ENCODE measurements around the gene ZBTB20. TPM values are rescaled to one million over a fixed set of nuclear protein-coding genes. Genes with fewer than 3 reads are reported as not detected.
"Not testable (repeated sequence)": the region's sequence is repeated elsewhere in the genome, so short reads cannot be mapped to it uniquely, and the experiment has no call there.

The ZBTB20 gene
- total RNA-seq, 1 experiment from 2014 or later: 7.7 TPM

DNA sequence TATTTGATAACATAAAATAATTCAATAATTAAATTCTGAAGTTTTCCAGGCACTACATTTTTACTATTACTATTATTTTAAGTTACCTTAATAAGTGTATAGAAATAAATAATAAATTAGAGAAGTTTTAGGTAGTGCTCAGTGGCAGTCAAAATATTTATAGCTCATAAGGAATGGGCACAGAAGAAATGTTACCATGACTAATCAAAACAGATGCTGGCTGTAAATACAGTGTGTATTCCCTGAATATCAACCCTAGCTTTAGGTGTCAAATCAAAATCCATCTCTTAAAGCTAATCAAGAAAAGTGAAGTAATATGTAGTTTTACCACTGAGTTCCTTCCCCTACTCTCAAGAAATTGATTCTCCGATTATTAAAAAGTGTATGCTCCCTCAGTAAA lies 35.5 kb downstream of the ZBTB20 start:
- Histone ChIP-seq H3K27me3 (no peaks in the 10 kb centered on the region), H3K36me3 (no peaks in the 10 kb centered on the region), H3K9me3 (replicated peaks) (no peaks in the 10 kb centered on the region), H3K4me3 (no peak overlapping the region), H3K4me1 (peaks cover 32% of the 10 kb centered on the region), H3K27ac (peak overlapping the region; percentile 91)
- peak in 1 of 2 experiments; percentile 68 for DNase-seq

- no peak overlapping the region for H3K4me3 ChIP-seq
- no peaks in the 10 kb centered on the region for H3K9me3 ChIP-seq (replicated peaks)
- DNase-seq: no peak
- H3K27ac ChIP-seq: peak overlapping the region; percentile 91
- H3K36me3 ChIP-seq: no peaks in the 10 kb centered on the region
- H3K4me1 ChIP-seq: peaks cover 32% of the 10 kb centered on the region
- H3K27me3 ChIP-seq: no peaks in the 10 kb centered on the region
These were observed 36.3 kb downstream of the ZBTB20 start for GRCh38 chr3:115110830-115111229.

DNA sequence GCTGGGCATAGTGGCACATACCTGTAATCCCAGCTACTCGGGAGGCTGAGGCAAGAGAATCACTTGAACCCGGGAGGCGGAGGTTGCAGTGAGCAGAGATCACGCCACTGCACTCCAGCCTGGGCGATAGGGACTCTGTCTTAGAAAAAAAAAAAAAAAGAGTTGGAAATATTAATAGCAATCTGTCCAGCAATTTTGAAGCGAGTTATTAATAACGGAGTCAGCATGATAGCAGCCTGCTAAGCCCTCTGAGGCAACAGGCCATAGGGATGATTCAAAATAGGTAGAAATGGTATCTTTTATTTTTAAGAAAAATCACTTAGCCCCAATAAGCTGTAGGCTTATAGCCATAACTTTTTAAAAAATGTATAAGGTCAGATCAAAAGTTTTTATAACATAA lies 37.0 kb downstream of the ZBTB20 start:
- DNase-seq; H3K9me3 ChIP-seq (replicated peaks); H3K27ac ChIP-seq; H3K36me3 ChIP-seq; H3K27me3 ChIP-seq; H3K4me3 ChIP-seq: not testable (repeated sequence)
- H3K4me1 ChIP-seq: peaks cover 32% of the 10 kb centered on the region

- no peak for DNase-seq
- H3K36me3 ChIP-seq: no peaks in the 10 kb centered on the region
- H3K9me3 ChIP-seq (replicated peaks): no peaks in the 10 kb centered on the region
- peaks cover 27% of the 10 kb centered on the region for H3K4me1 ChIP-seq
- no peak overlapping the region for H3K4me3 ChIP-seq
- H3K27me3 ChIP-seq: no peaks in the 10 kb centered on the region
- H3K27ac ChIP-seq: no peak overlapping the region
These were observed 38.5 kb downstream of the ZBTB20 start for GRCh38 chr3:115108614-115109013.

DNA sequence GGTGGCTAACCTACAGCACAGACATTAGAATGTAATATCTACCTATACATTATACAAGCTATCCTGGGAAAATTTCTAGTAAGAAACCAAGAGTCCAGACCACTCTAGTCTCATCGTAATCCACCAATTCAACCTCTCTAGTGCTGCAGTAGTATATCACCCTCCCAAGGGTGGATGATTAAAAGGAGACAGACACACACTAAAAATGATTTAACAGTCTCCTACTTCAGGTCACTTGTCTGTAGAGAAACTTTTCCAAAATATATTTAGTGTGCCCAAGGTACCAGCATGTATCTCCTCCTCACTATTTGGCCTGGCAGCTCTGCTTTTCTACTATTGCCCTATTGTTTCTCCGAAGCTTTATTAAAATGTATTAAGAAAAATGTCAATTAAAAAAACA lies 45.0 kb downstream of the ZBTB20 start:
- Histone ChIP-seq H3K4me3 (no peak overlapping the region), H3K9me3 (replicated peaks) (no peaks in the 10 kb centered on the region), H3K27ac (no peak overlapping the region), H3K4me1 (peaks cover 4% of the 10 kb centered on the region), H3K36me3 (no peaks in the 10 kb centered on the region), H3K27me3 (no peaks in the 10 kb centered on the region)
- no peak for DNase-seq

- Histone ChIP-seq H3K27me3 (no peaks in the 10 kb centered on the region), H3K9me3 (replicated peaks) (no peaks in the 10 kb centered on the region), H3K27ac (no peak overlapping the region; the same call in 1 of the 2 replicates), H3K4me1 (peaks cover 4% of the 10 kb centered on the region), H3K36me3 (no peaks in the 10 kb centered on the region), H3K4me3 (peak overlapping the region; percentile 57)
- peak in 1 of 2 experiments; percentile 20 for DNase-seq
These were observed 46.3 kb downstream of the ZBTB20 start for GRCh38 chr3:115100806-115101205.

DNA sequence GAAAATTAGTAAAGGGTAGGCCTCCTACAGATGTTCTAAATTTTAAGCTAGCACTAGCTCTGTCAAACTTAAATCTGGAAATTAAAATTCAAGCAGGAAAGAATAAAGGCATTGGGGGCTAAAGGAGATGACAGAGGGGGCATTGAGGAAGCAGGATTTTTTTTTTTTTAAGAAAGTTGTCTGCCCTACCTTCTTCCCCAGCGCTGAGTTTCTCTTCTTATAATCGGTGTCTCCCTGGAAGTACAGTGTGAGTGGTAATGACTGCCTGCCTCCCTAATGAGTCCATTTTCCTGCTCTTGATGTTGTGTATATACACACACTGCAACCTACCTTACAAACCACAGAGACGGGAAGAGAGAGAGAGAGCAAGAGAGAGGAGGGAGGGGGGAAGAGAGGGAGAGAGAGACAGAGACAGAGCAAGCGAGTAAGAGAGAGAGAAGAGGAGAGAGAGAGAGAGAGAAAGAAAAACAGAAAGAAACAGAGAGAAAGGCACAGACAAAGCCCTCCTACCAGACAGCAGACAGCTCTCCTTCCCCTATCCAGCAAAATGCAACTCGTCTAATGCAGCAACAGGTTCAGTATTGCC lies 47.0 kb downstream of the ZBTB20 start:
- DNase-seq: peak; percentile 57 to 81
- peak overlapping the region; percentile 46 for H3K27ac ChIP-seq

DNA sequence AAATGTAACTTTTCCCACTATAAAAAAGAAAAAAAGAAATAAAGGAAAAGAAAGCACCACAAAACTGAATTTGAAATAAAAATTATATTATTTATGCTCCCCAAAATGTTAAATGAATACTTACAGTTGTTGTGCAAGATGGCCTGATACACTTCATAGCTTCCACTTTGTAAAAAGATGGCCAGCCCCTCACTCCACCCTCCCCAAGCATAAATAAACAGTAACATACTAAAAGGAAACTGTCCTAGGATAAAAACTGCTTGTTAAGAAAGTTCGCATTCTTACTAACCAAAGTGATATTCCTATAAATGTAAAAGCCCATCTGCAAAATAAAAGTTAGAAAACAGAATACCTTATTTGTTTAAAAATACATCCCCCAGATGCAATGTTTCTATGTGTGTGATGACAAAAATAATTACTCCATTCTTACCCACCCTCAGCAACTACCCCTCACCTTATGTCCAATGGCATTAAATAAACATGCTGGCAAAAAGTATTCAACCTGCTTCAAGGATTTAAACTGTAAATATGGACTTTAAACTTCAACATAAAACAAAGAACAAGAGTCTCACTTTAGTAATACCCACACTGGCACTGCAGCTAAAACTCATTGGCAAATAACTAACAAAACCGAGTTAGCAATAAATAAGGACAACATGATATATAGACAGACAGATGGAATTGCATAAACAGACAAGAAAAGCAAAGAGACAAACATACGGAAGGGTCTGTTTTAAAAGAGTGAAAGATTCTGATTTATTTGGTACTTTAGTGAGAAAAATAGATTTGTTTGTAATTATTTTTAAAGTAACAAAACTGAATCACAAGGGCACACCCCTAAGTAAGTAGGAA lies 47.7 kb downstream of the ZBTB20 start:
- peak overlapping the region; percentile 46 for H3K27ac ChIP-seq

More for the DNA sequence above, 47.0 kb downstream of the ZBTB20 start:
- no peaks in the 10 kb centered on the region for H3K36me3 ChIP-seq
- no peaks in the 10 kb centered on the region for H3K27me3 ChIP-seq
- peak overlapping the region; percentile 57 for H3K4me3 ChIP-seq
- peaks cover 4% of the 10 kb centered on the region for H3K4me1 ChIP-seq
- no peaks in the 10 kb centered on the region for H3K9me3 ChIP-seq (replicated peaks)

GRCh38 chr3:115098354-115099073 lies 48.6 kb downstream of the ZBTB20 start:
- Histone ChIP-seq H3K27me3 (no peaks in the 10 kb centered on the region), H3K4me3 (no peak overlapping the region), H3K4me1 (peaks cover 4% of the 10 kb centered on the region), H3K36me3 (no peaks in the 10 kb centered on the region), H3K27ac (no peak overlapping the region), H3K9me3 (replicated peaks) (no peaks in the 10 kb centered on the region)
- DNase-seq: no peak

More for the DNA sequence above, 47.7 kb downstream of the ZBTB20 start:
- Histone ChIP-seq H3K4me1 (peaks cover 4% of the 10 kb centered on the region), H3K9me3 (replicated peaks) (no peaks in the 10 kb centered on the region), H3K36me3 (no peaks in the 10 kb centered on the region), H3K4me3 (peak overlapping the region; percentile 57), H3K27me3 (no peaks in the 10 kb centered on the region)
- DNase-seq: peak in 1 of 2 experiments; percentile 18

DNA sequence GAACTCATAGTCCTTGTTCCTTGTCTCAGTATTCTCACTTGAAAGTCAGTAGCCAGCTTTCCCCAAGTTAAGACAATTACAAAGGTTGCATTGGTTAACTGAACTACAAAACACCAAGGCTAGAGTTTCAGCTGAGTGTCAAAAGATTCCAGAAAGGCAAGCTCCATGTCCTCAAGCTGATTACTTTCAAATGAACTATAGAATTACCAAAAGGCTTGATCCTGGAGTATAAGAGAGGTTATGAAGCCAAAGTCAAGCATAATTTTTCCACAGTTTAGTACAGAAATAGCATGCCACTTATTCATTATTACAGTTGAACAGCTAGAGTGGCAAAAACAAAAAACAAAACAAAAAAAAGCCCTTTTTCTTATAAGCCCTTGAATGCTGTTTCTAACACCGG lies 51.9 kb downstream of the ZBTB20 start:
- Histone ChIP-seq H3K27ac (no peak overlapping the region), H3K36me3 (no peaks in the 10 kb centered on the region), H3K27me3 (no peaks in the 10 kb centered on the region), H3K9me3 (replicated peaks) (no peaks in the 10 kb centered on the region), H3K4me1 (peaks cover 3% of the 10 kb centered on the region; the same call in 1 of the 2 replicates), H3K4me3 (no peak overlapping the region)
- no peak for DNase-seq

DNA sequence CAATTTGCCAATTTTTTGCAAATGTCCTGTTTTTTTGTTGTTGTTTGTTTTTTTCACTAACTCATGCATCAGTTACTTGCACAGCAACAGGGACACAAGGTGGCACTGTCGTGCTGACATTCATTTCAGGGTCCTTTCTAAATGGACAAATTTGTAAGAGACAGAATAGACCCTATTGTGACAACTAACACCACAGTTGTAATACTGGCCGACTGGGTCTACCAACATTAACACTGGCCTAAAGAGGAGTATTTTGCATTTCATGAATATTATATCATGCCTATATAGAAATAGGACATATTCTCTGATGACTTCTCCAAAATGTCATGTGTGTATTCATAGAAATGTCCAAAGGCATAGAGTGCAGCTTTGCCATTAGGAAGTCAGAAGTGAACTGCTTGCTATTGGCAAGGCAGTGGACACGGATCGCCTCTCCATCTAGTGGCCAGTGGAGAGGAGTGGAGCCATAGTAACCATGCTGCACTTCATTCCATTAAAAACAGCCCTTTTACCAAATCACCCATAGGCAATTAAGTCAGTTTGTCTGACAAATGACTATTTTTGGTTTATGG lies 54.8 kb downstream of the ZBTB20 start:
- Histone ChIP-seq H3K9me3 (replicated peaks) (no peaks in the 10 kb centered on the region), H3K4me3 (no peak overlapping the region), H3K36me3 (no peaks in the 10 kb centered on the region), H3K4me1 (0 out of 2 replicates have a peak, but pooled peaks cover 3% of the 10 kb centered on the region), H3K27ac (no peak overlapping the region), H3K27me3 (no peaks in the 10 kb centered on the region)
- peak; percentile 74 to 82 for DNase-seq

DNA sequence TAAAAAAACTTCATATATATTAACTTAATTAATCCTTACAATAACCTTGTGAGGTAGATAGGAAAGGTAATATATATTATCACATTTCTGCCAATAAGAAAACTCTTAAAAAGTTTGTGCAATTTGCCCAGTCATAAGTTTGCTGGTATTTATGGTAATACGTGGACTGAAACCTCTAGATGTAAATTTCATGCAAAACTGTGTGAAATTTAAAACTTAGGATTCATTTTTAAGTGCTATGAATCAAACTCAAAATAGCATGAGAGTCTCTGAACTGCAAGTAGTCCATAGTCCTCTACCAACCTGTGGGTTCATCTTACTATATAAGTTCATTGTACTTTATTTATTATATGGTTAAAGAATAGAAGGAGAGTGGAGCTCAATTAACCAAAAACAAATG lies 56.4 kb downstream of the ZBTB20 start:
- no peak for DNase-seq
- Histone ChIP-seq H3K9me3 (replicated peaks) (no peaks in the 10 kb centered on the region), H3K27ac (no peak overlapping the region), H3K4me3 (no peak overlapping the region), H3K27me3 (no peaks in the 10 kb centered on the region), H3K4me1 (0 out of 2 replicates have a peak, but pooled peaks cover 4% of the 10 kb centered on the region), H3K36me3 (no peaks in the 10 kb centered on the region)

- no peak overlapping the region for H3K4me3 ChIP-seq
- H3K27ac ChIP-seq: no peak overlapping the region
- DNase-seq: no peak
- H3K9me3 ChIP-seq (replicated peaks): no peaks in the 10 kb centered on the region
- H3K4me1 ChIP-seq: 0 out of 2 replicates have a peak, but pooled peaks cover 5% of the 10 kb centered on the region
- H3K27me3 ChIP-seq: no peaks in the 10 kb centered on the region
- H3K36me3 ChIP-seq: no peaks in the 10 kb centered on the region
These were observed 57.6 kb downstream of the ZBTB20 start for GRCh38 chr3:115089481-115089880.

DNA sequence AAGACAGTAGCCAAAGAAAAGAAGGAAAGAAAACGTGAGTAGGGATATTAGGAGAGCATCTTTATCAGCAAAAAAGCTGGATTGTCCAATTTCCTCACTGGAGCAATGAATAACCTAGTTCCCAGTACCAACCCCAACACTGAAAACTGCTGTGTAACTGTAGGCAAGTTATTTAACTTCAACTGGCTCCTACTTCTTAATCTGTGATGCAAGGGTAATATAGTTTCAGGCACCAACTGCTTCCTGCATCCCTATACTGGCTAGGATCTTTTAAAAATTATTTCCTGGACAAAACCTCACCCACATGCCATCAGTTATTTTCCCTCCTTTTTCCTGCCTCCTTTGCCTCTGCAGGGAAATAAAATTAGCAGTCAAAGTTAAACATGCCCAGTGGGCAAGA lies 59.6 kb downstream of the ZBTB20 start:
- DNase-seq: no peak
- Histone ChIP-seq H3K27me3 (no peaks in the 10 kb centered on the region), H3K9me3 (replicated peaks) (no peaks in the 10 kb centered on the region), H3K36me3 (no peaks in the 10 kb centered on the region), H3K4me1 (0 out of 2 replicates have a peak, but pooled peaks cover 5% of the 10 kb centered on the region), H3K27ac (no peak overlapping the region), H3K4me3 (no peak overlapping the region)
